HG03439 (cell line): Measurements from ENCODE around the gene NEIL3.
A peak's percentile ranks its signal among the peaks of the same experiment; 100 is the strongest.
"Not testable (repeated sequence)": the region's sequence is repeated elsewhere in the genome, so short reads cannot be mapped to it uniquely, and the experiment has no call there.

Experiments
- ATAC-seq: cut with Tn5 transposase; IDR thresholded peaks from one replicate; pipeline ENCODE4 v1.9.1; 2021; ENCODE audit warnings: mild to moderate bottlenecking, moderate library complexity; ENCODE audit not compliant: unreplicated experiment

The NEIL3 gene

GRCh38 chr4:177301126-177301639, 8.5 kb upstream of the NEIL3 start:
- ATAC-seq: no peak

GRCh38 chr4:177302371-177303100, 7.1 kb upstream of the NEIL3 start:
- no peak for ATAC-seq

DNA sequence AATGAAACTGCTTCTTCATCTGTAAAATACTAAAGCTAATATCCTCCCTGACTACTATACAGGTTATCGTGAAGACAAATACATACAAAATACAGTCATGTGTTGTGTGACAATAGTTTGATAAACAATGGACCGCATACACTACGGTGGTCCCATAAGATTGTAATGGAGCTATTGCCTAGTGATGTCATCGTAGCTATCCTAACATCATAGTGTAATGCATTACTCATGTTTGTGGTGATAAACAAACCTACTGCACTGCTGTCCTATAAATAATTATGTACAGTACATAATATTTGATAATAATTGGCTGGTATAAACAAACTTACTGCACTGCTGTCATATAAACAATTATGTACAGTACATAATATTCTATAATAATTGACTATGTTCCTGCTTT, 5.6 kb upstream of the NEIL3 start:
- no peak for ATAC-seq

- not testable (repeated sequence) for ATAC-seq
Observed at GRCh38 chr4:177304864-177305263, 4.8 kb upstream of the NEIL3 start.

DNA sequence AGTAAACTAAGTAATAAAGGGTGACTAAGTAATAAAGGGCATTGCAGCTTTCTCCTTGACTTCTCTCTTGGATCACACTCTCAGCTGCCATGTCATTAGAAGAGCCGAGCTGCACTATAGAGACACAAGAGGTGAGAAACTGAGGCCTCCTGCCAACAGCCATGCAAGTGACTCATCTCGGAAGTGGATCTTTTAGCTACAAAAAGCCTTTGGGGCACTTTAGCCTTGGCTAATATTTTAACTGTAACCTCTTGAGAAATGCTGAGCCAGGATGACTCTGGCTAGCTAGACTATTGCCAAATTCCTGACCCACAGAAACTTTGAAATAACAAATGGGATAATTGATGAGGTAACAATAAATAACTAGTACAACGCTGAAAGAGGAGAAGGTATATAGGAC, 1.5 kb upstream of the NEIL3 start:
- no peak for ATAC-seq

GRCh38 chr4:177308847-177309521, 690 bp upstream of the NEIL3 start:
- no peak for ATAC-seq

GRCh38 chr4:177311589-177311988, 1.9 kb downstream of the NEIL3 start:
- no peak for ATAC-seq

- no peak for ATAC-seq
Observed at GRCh38 chr4:177313263-177313662, 3.6 kb downstream of the NEIL3 start.

GRCh38 chr4:177315767-177316464, 6.2 kb downstream of the NEIL3 start:
- no peak for ATAC-seq

GRCh38 chr4:177320721-177321120, 11.0 kb downstream of the NEIL3 start:
- ATAC-seq: no peak

DNA sequence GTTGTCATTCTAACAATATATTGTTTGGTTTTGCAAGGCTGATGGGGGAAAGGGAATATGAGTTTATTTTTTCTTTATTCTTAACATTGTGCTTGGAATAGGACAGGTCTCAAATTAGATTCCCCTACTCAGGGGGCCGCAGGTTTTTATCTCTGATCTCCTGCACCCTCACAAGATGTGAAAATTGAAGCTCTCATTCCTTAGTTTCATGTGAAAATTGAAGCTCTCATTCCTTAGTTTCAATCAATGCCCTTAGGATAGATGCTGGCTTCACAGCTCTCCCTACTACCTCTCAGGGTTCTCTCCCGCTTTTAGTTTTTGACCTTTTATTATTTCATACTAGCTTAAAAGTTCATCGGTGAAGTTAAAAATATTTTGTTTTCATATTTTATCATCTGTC, 12.0 kb downstream of the NEIL3 start:
- no peak for ATAC-seq

DNA sequence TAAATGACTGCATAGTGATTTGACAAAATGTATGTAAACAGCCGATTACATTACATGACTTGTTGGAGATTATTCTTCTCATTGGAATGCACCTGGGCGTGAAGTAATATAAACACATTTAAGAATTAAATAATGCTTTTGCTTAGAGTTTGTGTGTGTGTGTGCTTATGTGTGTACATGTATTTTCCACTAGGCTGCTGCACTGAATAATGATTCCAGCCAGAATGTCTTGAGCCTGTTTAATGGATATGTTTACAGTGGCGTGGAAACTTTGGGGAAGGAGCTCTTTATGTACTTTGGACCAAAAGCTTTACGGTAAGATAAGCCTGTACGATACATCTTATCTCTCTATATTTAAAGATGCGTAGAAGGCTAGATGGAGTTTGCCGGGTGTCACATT, 12.6 kb downstream of the NEIL3 start:
- no peak for ATAC-seq

GRCh38 chr4:177322881-177323280, 13.2 kb downstream of the NEIL3 start:
- ATAC-seq: no peak

GRCh38 chr4:177323416-177323815, 13.7 kb downstream of the NEIL3 start:
- no peak for ATAC-seq

DNA sequence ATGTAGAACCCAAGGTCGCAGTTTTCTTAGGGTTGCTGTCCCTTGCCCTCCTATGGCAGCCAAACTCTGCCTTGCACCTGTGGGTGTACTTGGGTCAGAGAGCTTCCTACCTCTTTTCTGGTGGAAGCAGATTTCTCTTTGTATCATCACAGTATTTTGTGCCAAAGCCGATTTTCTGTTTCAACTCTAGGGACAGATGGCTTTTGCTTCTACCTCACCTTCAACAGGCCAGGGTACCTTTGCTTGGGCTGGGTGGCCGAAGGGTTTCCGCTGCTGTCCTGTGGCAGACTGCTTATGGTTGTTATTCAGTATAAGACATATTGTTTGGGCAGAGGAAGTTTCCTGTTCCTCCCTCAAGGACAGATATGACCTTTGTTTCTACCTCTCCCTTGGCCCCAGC, 22.4 kb downstream of the NEIL3 start:
- no peak for ATAC-seq

- peak; percentile 96 for ATAC-seq
Observed at GRCh38 chr4:177339477-177340374, 30.1 kb downstream of the NEIL3 start.

GRCh38 chr4:177348348-177348747, 38.7 kb downstream of the NEIL3 start:
- ATAC-seq: no peak

GRCh38 chr4:177349191-177349590, 39.5 kb downstream of the NEIL3 start:
- no peak for ATAC-seq

DNA sequence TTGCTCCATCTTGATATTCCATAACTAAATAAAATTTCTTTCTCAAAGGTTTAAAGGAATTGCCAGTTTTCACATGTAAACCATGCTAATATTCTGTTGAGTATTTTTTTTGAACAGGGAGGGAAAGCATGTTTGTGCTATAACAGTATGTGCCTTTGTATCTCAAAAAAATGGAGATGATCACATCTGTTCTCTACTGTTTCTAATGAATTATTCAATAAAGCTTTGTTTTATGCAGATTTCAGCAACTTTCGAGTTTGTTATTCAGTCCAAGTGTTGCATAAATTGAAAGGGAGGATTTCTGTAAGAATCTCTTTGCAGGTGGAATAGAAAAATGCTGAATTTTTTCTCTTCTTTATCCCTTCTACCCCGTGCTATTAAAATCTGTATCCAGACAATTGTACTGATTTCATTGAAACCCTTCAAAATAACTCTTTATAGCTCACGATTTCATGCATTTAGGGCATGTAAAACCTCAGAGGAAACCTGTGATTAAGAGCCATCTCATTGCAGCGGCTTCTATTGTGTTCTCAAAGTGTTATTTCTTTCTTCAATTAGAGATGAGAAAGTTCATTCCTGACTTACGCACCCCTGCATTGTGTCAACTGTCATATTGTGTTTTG, 42.1 kb downstream of the NEIL3 start:
- ATAC-seq: no peak

- ATAC-seq: no peak
Observed at GRCh38 chr4:177356206-177356605, 46.5 kb downstream of the NEIL3 start.
